Thoracic aorta (tissue), 2 donors: ENCODE results near the gene FBXL22. TPM values are rescaled to one million over a fixed set of nuclear protein-coding genes. Genes with fewer than 3 reads are reported as not detected.

Experiments
- ATAC-seq: fragments of 150-250 bp; one replicate; pipeline ENCODE4 v1.8.0; 2017; ENCODE audit warnings: low read depth; ENCODE audit not compliant: insufficient number of reproducible peaks, low FRiP score
- DNase-seq: peaks from one replicate; pipeline ENCODE4 v3.0.0-alpha.2; 2020; ENCODE audit warnings: low spot score
- H3K27ac ChIP-seq, 2 donors: fragments of 200-600 bp; sonication (generic); 1 replicate in 1 of 2; 2 replicates in 1 of 2; pipeline ENCODE4 v1.5.1; 2016; ENCODE audit warnings: mild to moderate bottlenecking in 2 of 2, moderate library complexity in 2 of 2
- H3K27me3 ChIP-seq: fragments of 200-600 bp; sonication (generic); replicated peaks from 2 replicates; pipeline ENCODE4 v1.6.0; 2016; ENCODE audit warnings: mild to moderate bottlenecking; ENCODE audit not compliant: insufficient read depth
- H3K36me3 ChIP-seq: fragments of 200-600 bp; sonication (generic); one replicate; pipeline ENCODE4 v1.5.1; 2016
- H3K4me1 ChIP-seq, 2 donors: fragments of 200-600 bp; sonication (generic); 1 replicate in 1 of 2; 2 replicates in 1 of 2; pipeline versions ENCODE4 v1.5.1 to v1.6.0; 2016; ENCODE audit warnings: low read depth in 2 of 2, mild to moderate bottlenecking in 1 of 2; ENCODE audit not compliant: control insufficient read depth in 1 of 2
- H3K4me3 ChIP-seq: fragments of 200-600 bp; sonication (generic); 2 replicates; pipeline ENCODE4 v1.5.1; 2016; ENCODE audit warnings: mild to moderate bottlenecking
- H3K9me3 ChIP-seq: fragments of 200-600 bp; sonication (generic); 2 replicates; pipeline ENCODE4 v1.5.1; 2016
- CTCF ChIP-seq: fragments of 200-600 bp; sonication (generic); IDR thresholded peaks from one replicate; pipeline ENCODE4 v1.5.1; 2019; ENCODE audit warnings: antibody characterized with exemption
- total RNA-seq, 2 donors: library from RNA; depleted of rRNA; stranded (reverse); fragments of >200 nt; gene quantifications; one replicate each; pipeline versions ENCODE4 v1.1.0 to v1.2.3, GENCODE V29; 2016

FBXL22 gene
- total RNA-seq, 2 donors from 2014 or later, result 21.2 to 62.1 TPM

GRCh38 chr15:63556246-63556645 is 40.9 kb upstream of the FBXL22 start:
- Histone ChIP-seq H3K27ac (no peak overlapping the region), H3K27me3 (no peaks in the 10 kb centered on the region), H3K4me3 (no peak overlapping the region), H3K36me3 (peaks cover 17% of the 10 kb centered on the region), H3K4me1 (peaks cover 22 to 36% of the 10 kb centered on the region in 2 donors), H3K9me3 (no peaks in the 10 kb centered on the region)
- no peak for ATAC-seq
- TF ChIP-seq CTCF, result no peak
- DNase-seq, result no peak

- Histone ChIP-seq H3K4me3 (no peak overlapping the region), H3K4me1 (peaks cover 22 to 35% of the 10 kb centered on the region in 2 donors), H3K27ac (no peak overlapping the region), H3K27me3 (no peaks in the 10 kb centered on the region), H3K36me3 (peaks cover 17% of the 10 kb centered on the region), H3K9me3 (no peaks in the 10 kb centered on the region)
- ATAC-seq (no peak), DNase-seq (no peak)
- no peak for TF ChIP-seq CTCF
Measured at GRCh38 chr15:63556736-63557135, 40.5 kb upstream of the FBXL22 start.

- H3K27ac ChIP-seq, result no peak overlapping the region
- H3K4me3 ChIP-seq, result no peak overlapping the region
- DNase-seq (no peak), ATAC-seq (no peak)
- peaks cover 21% of the 10 kb centered on the region for H3K36me3 ChIP-seq
- no peaks in the 10 kb centered on the region for H3K27me3 ChIP-seq
- TF ChIP-seq CTCF, result no peak
- peaks cover 0 to 7% of the 10 kb centered on the region in 2 donors for H3K4me1 ChIP-seq
- no peaks in the 10 kb centered on the region for H3K9me3 ChIP-seq
Measured at GRCh38 chr15:63559753-63560152, 37.4 kb upstream of the FBXL22 start.

GRCh38 chr15:63560741-63561448 is 36.3 kb upstream of the FBXL22 start:
- ATAC-seq, result no peak
- no peak overlapping the region for H3K27ac ChIP-seq
- peaks cover 23% of the 10 kb centered on the region for H3K36me3 ChIP-seq

GRCh38 chr15:63564093-63564492 is 33.1 kb upstream of the FBXL22 start:
- Histone ChIP-seq H3K36me3 (peaks cover 19% of the 10 kb centered on the region), H3K4me1 (no peaks in the 10 kb centered on the region), H3K9me3 (no peaks in the 10 kb centered on the region), H3K4me3 (no peak overlapping the region), H3K27ac (no peak overlapping the region), H3K27me3 (no peaks in the 10 kb centered on the region)
- ATAC-seq, result no peak
- TF ChIP-seq CTCF, result no peak
- no peak for DNase-seq

More at GRCh38 chr15:63560741-63561448, 36.3 kb upstream of the FBXL22 start:
- Histone ChIP-seq H3K4me3 (no peak overlapping the region), H3K27me3 (no peaks in the 10 kb centered on the region), H3K4me1 (peaks cover 0 to 2% of the 10 kb centered on the region in 2 donors), H3K9me3 (no peaks in the 10 kb centered on the region)
- no peak for TF ChIP-seq CTCF
- DNase-seq, result no peak
